DMS114 treated with DMSO at 0.1 percent for 48 hours (cell line): ENCODE measurements around the gene HS6ST3.

ENCODE experiments used
- DNase-seq: peaks from one replicate; lab custom pipeline; 2025; ENCODE audit not compliant: unreplicated experiment; lab: John Stamatoyannopoulos, UW

Gene HS6ST3

DNA sequence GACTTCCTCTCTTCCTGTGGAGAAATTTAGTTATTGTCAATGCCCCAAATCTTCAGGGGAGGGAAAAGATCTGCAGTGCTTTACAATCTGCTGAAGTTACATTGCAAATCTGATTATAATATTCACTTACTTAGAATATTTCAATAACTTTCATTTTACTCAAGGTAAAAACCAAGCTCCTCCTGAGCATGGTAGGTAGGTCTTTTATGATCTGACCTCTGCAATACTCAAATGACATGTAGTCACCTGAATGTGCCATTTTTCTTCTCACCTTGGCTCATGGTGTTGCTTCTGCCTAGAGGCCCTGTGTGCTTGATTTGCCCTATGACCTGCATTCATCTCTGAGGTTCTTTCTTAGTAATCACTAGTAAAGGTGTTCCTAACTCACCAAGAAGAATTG lies 331.4 kb downstream of the HS6ST3 start:
- DNase-seq: no peak

DNA sequence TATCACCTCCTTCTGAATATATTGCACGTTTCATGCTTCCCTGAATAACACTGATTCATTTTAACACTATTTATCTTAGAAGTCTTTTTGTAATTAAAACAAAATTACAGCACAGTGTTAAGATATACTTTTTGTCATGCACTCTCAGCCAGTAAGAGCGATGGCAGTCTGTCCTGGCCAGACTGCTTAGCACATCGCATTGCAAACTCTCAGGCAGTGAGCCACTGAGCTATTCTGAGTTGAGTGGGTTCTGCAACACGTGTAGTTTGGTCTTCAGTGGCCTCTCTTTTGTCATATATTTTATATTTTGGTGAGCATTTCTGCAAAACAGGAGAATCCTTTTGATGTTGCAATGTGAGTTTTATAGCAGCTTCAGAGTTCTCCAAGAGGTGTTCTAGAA lies 332.1 kb downstream of the HS6ST3 start:
- DNase-seq: no peak

- DNase-seq: no peak
Measured at GRCh38 chr13:96426167-96426566, 336.3 kb downstream of the HS6ST3 start.

- DNase-seq: no peak
Measured at GRCh38 chr13:96428911-96429310, 339.0 kb downstream of the HS6ST3 start.

DNA sequence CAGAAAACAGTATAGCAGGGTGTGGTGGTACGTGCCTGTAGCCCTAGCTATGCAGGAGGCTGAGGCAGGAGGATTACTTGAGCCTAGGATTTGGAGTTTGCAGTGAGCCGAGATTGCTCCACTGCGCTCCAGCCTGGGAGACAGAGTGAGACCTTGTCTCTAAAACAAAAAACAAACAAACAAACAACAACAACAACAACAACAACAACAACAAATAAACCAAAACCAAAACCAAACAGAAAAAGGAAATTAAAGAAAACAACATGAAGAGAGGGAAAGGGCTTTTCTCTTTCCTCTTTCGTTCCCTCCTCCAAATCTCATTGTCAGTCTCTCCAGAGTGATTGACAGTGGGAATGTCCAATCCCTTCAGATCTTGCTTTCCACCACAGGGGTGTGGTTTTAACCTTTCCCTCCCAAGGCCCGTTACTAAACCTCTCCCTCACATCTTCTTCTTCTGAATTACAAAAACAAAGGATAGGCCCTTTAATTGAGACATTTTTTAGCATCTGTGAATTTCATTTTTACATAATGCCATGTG lies 341.2 kb downstream of the HS6ST3 start:
- no peak for DNase-seq

- no peak for DNase-seq
Measured at GRCh38 chr13:96444676-96445075, 354.8 kb downstream of the HS6ST3 start.

- DNase-seq: no peak
Measured at GRCh38 chr13:96449920-96450319, 360.0 kb downstream of the HS6ST3 start.

DNA sequence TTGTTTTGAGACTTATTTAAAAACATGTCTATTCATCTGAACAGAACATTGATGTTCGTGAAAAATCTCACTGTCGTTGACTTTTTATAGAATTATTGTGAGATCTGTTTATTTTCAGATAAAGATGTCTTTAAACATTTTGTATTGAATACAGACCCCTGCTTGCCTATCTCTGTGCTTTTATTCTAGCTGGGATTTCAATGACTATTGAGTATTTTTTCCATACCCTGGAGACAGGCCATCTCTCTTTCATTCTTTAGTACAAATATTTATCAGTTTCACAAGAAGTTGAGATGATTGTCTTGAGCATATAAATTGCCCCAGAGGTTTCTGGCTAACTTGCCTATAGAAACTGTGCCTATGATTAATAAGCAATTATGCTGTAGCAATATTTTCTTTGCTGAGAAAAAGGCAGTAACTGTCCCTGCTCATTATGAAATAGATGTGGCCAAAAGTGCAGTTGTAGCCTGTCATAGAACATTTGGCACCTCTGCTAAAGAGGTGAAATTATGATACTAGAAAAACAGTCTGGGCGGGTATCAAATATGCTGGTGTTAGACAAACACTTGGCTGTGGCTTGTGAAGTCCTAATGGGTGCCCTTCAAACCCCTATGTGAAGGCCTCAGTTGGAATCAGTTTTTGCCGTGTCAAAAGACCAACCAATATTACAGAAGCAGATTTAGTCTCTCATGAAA lies 360.6 kb downstream of the HS6ST3 start:
- no peak for DNase-seq

DNA sequence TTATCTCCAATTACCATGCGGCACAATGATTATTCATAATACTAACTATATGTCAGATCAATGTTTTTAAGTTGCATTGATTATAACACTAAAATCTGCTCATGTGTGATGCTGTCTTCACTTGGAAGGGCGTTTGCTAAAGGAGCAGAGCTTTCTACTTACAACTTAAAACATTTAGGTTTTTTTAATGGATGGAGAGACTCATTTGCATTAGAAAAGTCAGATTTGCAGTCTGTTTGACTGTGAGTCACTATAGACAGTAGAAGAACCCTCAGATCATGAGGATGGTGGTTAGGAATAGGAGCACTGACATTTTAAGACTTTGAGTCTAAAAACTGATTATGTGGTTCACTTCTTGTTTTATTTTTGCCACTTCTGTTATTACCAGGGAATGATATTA lies 364.6 kb downstream of the HS6ST3 start:
- no peak for DNase-seq

DNA sequence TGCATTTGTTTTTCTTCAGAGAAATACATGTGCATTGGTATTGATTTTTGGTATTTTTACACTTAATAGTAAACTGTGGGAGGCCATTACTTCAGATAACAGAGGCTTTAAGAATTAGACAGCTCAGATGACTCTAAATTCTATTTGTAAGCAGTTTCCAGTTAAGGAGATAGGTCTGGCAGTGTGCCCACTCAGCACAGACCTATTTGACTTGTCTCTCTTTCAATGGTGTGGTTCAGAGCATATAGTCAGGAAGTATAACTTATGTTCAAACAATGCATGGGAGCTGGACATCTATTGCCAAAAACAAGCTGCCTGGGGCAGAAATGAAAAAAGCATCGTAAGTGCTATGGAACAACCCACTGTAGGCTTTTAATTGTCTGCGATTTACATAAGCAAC lies 370.7 kb downstream of the HS6ST3 start:
- DNase-seq: no peak

GRCh38 chr13:96473526-96474180 lies 383.7 kb downstream of the HS6ST3 start:
- no peak for DNase-seq

DNA sequence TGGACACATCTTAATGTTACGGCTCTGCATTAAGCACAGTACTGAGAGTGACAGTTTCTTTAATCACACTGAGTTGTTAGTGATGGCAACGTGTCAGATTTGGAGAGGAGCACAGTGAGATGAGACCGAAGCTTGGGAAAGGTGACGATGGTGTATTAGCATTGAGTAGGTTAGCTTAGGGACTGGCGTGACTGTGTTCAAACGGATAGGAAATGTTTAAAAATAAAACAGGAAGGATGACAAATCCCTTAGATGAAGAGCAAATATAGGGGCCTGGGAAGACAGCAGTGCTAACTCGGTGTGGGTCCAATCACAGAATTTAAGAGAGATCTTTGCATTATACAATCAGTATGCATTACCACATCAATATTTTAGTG lies 384.3 kb downstream of the HS6ST3 start:
- no peak for DNase-seq

DNA sequence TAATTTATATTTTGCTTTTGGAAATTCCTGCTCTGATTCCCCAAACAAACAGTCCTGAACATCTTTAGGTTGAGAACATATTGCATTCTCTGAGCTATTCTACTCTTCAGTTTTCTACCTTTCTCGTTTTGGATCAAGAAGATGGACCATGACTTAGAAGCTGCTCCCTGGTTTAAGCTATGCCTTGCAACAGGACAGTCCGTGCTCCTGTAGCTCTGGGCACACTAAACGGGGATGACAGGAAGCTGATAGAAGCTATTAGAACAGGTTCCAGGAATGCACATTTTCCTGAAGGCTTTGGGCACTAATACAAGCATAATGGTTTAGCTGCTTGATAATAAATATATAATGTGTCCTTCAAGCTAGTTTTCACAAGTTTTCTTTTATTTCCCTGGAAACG lies 385.2 kb downstream of the HS6ST3 start:
- no peak for DNase-seq

GRCh38 chr13:96481482-96481881 lies 391.6 kb downstream of the HS6ST3 start:
- DNase-seq: no peak

- DNase-seq: no peak
Measured at GRCh38 chr13:96490496-96490989, 400.6 kb downstream of the HS6ST3 start.

DNA sequence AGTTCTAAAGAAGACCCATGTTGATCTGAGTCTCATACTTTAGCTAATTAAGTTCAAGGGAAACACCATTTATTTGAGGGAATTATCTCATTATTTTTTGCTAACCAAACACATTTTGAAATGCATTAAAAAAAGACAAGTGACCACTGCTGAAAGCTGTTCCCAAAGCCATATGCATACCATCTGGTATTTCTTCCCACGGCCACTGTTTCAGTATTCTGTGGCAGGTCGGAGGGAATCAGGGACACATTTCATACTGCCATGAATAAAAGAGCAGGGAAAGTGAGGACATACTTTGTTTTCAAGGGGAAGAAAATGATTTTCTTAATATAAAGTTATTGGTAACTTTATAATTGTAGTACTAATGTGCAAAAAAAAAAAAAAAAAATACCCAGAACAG lies 401.2 kb downstream of the HS6ST3 start:
- DNase-seq: no peak

DNA sequence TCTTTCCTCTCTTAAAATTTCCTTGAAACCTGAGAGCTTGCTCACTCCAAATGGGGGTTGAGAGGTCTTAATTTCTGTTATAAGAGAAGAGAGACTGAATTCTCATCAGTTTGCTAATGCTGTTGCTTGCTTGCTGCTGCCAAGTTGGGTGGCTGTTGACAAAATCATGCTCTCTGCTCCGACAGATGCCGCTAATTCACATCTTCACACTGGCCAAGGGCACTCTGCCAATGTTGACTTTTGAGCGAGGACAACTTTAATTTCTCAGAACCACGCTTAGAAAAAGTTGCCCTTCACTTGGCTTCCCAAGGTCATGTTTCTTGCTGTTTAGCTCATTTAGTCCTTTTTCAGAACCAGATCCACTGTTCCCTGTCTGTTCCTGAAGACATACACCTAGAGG lies 402.9 kb downstream of the HS6ST3 start:
- DNase-seq: no peak

DNA sequence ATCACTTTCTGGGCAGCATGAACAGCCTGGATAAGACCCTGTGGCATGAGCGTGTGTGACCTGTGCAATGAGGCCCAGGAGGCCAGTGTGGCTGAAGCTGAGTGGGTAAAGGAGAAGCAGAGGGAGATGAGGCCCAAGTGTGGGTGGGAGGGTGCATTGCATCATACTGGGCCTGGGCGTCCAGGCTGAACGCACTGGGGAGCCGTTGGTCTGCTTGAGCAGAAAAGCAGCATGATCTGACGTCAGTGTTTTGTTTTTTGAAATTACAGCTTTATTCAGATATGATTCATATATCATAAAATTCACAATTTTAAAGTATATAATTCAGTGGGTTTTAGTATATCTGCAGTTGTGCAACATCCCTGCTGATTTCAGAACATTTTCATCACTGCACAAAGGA lies 409.7 kb downstream of the HS6ST3 start:
- DNase-seq: no peak

DNA sequence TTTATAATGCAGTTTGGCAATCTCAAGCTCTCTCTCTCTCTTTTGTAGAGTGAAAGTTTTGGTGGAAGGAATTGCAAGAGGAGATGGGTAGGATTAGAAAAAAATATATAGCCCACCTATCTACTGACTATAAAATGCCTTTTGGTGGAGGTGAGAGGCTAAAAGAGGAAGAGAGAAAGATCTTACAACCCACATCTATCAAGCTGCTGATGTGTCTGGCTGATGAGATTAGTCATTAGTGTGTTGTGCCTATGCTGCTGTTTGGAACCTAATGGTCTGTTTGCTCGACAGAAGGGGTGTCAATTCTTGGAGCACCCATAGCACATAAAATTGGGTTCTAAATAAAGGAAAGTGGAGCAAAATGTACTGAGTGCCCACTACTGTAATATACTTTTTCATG lies 411.0 kb downstream of the HS6ST3 start:
- DNase-seq: no peak

GRCh38 chr13:96503481-96503880 lies 413.6 kb downstream of the HS6ST3 start:
- DNase-seq: no peak

DNA sequence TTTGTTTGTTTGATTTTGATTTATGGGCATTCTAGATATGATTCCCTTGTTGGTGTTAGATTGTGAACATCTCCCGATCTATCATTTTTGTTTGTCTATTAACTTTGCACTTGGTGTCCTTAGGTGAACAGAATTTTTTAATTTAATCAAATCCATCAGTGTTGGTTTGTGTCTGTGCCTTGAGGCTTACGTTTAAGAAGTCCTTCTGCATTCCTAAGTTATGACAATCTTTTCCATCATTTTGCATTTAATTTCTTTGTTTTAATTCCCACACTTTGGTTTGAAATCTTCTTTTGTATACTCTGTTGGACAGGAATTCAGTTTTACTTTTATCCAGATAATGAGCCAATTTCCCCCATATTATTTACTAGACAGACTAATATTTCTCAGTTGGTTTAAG lies 421.7 kb downstream of the HS6ST3 start:
- no peak for DNase-seq

GRCh38 chr13:96519380-96519779 lies 429.5 kb downstream of the HS6ST3 start:
- DNase-seq: no peak
